NCI-H748 (cell line): ENCODE data around the gene ZBTB42.
A peak's percentile ranks its signal among the peaks of the same experiment; 100 is the strongest.

ENCODE experiments used
- DNase-seq: peaks from one replicate; lab custom pipeline; 2025; ENCODE audit not compliant: unreplicated experiment; lab: John Stamatoyannopoulos, UW

Gene ZBTB42

DNA sequence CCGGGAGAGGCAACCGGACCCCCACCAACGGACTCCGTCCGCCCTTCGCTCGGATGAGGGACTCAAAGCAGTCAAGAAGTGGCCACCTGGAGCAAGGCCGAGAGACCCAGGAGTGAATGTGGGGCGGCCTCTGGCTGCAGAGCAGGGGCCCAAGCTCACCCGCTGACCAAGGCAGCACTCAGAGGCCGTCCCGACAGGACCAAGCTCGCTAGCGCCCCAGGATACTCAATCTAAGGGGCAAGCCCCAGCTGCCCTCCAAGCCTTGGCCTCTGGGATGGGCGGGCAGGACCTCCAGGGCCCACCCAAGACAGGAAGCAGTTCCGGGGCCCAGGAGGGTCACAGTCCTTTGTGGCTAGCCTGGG is 6.3 kb upstream of the ZBTB42 start:
- peak; percentile 26 for DNase-seq

DNA sequence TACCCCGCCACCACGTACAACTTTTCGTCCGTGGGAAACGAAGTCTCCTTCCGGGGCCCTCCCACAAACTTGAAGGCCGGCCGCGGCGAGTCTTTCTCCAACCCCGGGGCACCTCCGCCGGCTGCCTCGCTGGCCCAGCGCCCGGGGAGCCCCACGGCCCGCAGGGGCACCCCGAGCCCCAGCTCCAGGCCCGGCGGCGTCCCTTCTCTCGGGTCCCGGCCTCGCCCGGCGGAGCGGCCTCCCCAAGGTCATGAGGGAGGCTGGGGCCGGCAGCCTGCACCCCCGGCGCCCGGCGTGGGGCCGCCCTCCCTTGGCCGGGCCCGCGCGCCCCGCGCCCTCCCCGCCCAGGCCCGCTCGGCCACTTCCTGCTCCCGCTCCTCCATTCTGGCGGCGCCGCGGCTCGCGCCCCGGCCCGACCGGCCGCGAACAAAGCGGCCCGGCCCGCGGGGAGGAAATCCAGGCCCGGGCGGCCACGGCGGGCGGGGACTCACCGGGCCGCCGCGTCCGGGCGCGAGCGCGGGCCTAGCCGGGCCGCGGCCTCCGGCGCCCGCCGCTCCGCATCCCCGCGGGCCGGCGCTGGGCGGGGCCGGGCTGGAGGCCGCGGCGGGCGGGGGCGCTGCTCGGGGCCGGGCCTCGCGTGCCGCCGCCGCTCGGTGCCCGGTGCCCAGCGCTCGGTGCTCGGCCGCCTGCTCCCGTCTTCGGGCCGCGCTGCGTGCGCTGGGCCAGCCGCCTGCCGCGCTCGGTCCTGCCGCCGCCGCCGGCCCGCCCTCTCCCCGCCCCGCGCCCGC is 5.7 kb upstream of the ZBTB42 start, which contains the start of gene AKT1:
Gene AKT1 (minus strand): TSS at position 756 of the 788 bp plus-strand sequence. CDS start 3,105 bp downstream, outside the sequence.
- peak; percentile 47 for DNase-seq

DNA sequence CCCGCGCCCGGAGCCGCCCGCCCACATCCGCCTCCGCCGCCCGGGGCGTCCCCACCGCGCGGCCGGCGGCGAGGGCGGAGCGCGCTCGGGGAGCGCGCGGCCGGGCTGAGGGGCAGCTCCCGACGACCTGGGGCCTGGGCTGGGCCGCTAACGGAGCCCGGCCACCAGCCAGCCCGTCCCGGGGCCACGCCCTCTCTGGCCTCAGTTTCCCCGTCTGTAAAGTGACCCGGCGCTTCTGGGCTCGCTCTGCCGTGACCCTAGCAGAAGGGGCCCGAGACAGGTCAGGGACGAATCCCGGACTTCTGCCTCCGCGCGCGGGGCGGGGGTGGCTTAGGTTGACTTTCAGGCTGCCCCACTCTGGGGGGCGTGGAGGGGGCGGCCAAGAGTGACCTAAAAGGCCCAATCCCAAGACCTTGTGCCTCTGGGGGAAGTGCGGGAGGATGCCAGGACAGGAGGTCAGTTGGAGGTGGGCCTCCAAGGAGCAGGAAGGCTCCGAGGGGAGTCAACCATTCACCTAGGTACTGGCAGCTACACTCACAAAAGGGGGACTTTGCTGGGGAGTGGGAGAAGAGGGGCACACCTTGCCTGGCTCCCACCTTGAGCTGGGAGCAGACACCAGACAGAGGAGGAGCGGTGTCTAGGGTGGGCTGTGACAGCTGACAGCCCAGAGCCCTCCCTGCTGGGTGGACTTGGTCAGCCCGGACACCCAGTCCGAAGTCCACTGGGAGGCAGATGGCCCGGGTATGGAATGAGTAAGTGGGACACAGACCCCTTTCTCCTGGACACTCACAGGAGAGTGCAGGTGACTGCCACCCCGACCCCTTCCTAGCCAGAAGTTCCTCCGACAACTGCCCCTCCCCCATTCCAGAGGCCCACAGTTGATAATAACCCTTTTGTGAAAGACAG is 4.9 kb upstream of the ZBTB42 start:
- DNase-seq, result peak; percentile 59

DNA sequence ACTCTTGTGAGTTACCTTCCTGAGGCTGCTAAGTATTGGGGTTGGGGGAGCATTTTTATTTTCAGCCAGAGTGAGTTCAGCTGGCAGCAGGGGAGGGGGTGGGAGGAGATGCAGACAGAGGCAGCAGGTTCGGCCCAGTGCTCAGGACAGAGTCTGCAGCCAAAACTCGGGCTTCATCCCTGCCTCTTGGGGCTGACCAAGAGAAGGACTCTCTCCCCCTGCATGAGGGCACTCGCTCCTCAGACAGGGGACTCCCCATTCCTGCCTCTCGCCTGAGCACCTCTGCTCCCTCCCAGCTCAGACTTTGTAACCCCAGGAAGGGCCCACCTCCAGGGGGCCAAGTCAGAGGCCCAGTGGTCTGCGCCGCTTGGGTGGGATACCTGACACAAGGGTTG is 4.2 kb upstream of the ZBTB42 start:
- no peak for DNase-seq

DNA sequence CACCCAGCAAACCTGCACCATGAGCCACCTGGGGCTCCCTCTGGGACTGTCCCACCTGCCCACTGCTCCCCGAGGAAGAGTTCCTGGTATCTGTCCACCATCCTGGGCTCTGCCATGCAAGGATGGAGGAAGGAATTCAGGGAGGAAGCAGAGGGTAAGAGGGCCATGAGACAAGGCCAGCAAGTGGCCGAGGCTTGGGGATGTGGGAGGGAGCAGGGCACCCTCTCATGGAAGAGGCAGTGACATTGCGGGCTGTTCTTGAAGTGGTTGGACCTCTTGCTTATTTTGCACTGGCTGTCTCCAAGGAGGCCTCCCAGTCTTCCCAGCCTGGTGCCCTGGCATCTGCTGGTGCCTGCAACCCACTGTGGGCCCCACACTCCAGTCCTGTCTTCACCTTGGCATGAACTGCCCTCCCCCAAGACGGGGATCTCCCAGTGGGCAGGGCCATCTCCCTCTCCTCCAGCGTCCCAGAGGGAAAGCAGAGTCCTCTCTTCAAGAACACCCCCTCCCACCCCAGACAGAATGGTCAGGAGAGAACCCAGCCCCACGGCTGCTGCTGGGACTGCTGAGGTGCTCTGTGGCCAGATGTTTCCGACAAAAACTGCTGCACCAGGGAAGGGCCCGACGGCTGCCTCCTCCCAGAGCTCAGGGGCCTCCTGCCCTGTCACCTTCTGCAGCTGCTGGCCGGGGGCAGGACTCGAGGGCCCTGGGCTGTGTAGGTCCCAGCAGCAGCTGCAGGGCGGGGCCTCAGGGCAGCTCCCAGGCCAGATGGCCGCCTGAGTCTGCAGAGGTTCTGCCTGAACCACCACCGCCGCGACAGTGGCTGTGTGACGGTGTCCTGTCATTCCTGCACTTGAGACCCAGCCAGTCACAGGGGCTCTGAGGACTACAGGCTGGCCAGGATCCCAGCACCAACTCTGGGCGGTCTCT is 3.5 kb upstream of the ZBTB42 start:
- DNase-seq, result peak; percentile 23

DNA sequence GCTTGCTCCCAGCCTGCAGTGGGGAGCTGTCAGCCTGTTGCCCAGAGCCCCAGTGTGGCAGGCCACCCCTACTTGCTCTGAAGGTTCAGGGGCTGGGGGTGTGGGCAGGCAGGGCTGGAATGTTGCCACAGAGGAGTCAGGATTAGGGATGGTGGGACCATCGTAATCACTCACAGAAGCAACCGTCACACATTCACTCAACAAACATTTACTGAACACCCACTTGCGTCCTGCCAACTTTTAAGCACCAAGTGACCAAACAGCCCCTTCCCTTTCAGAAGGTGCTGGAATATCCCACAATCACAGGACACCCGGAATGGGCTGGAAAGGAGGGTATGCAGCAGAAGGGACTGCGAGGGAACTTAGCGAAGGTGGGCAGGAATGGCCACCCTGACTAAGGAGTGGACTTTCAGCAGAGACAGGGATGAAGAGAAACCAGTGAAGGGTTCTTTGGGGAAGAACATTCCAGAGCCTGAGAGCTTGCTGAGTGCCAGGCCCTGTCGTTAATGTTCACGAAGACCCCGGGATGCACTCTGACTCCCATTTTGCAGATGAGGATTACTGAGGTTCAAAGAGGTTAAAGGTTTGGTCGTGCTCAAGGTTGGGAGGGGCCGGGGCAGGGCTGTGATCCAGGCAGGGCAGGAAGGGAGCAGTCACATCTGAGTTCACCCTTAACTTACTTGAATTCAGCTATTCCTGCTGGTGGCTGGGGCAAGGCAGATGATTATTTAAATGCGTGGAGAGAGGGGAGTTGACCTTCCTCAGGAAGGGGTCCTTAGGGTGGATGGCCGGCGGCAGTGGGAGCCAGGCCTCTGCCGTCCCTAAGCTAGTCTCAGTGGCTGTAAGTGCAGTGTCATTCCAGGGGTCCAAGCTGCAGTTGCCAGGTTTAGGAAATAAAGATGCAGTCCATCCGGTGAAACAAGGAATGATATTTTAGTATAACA is 2.3 kb upstream of the ZBTB42 start:
- no peak for DNase-seq

DNA sequence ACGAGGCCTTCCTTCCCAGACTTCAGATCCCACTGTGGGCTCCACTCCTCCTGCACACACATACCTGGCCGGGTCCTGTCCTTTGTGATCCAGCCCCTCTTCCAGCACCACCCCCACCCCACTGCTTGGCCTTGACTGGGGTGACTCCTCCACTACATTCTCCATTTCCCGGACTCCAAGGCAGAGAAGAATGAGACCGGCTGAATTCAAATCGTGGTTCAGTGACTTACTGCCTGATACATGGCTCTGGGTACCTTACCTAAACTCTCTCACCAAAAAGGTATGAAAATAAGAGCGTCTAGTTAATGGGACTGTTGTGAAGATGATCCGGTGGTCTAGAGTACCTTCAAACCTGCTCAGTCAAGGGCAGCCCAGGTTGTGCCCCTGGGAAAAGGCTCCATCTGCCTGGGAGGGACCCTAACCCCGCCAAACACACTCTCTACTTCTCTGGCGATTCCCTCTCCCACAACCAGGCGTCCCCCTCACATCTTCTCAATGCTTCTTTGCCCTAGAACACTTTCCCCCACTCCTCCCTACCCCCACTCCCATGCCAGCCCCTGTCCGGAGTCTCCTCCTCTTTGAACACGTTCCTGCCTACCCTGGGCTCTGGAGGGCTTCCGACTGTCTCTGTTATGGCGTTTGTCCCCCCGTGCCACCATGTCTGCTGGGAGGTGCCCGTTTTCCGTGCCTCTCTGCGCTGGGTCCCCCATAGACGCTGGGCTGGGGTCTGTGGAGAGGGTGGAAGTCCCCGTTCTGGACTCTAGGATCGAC is 1.5 kb upstream of the ZBTB42 start:
- no peak for DNase-seq

DNA sequence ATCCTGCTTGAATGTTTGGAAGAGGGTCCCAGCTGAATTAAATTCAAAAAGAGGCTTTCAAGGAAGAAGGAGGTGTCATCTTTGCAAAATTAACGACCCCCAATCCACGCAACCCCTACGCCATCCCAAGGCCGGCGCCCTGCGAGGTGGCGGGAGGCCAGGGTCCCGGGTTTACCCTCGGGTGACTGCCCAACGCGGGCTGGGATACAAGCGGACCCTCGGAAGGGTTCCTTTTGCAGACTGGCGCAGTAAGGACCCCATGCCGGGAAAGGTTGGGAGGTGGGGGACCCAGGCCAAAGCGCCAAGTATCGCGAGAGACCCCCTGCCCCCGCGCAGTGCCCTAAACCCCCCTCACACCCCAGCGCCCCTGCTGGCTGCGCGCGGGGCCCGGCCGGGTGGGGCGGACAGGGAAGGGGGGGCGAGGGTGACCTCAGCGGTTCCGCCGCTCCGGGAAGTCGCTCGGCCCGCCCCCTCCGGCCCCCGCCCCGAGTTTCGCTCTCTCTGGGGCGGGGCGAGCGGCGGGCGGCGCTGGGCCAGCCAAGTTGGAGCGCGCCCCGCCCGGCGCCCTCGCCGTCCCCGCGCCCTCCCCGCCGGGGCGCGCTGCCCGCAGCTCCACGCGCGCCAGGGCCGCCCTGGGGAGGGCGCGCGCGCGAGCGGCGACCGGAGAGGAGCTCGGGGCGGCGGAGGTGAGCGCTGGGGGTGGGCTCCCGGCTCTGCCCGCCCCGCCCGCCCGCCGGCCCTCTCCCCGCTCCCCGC is 708 bp upstream of the ZBTB42 start:
- DNase-seq, result peak; percentile 76

DNA sequence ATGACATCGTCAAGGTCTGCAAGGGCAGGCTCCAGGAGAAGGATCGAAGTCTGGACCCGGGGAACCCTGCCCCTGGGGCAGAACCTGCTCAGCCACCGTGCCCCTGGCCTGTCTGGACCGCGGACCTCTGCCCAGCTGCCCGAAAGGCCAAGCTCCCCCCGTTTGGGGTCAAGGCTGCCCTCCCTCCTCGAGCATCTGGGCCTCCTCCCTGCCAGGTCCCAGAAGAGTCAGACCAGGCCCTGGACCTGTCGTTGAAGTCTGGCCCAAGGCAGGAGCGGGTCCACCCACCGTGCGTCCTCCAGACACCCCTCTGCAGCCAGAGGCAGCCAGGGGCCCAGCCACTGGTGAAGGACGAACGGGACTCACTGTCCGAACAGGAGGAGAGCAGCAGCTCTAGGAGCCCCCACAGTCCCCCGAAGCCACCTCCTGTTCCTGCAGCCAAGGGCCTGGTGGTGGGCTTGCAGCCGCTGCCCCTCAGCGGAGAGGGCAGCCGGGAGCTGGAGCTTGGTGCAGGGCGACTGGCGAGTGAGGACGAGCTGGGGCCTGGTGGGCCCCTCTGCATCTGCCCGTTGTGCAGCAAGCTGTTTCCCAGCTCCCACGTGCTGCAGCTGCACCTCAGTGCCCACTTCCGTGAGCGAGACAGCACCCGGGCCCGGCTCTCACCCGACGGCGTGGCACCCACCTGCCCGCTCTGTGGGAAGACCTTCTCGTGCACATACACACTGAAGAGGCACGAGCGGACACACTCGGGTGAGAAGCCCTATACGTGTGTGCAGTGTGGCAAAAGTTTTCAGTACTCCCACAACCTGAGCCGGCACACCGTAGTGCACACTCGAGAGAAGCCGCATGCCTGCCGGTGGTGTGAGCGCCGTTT is 856 bp downstream of the ZBTB42 start:
- no peak for DNase-seq

DNA sequence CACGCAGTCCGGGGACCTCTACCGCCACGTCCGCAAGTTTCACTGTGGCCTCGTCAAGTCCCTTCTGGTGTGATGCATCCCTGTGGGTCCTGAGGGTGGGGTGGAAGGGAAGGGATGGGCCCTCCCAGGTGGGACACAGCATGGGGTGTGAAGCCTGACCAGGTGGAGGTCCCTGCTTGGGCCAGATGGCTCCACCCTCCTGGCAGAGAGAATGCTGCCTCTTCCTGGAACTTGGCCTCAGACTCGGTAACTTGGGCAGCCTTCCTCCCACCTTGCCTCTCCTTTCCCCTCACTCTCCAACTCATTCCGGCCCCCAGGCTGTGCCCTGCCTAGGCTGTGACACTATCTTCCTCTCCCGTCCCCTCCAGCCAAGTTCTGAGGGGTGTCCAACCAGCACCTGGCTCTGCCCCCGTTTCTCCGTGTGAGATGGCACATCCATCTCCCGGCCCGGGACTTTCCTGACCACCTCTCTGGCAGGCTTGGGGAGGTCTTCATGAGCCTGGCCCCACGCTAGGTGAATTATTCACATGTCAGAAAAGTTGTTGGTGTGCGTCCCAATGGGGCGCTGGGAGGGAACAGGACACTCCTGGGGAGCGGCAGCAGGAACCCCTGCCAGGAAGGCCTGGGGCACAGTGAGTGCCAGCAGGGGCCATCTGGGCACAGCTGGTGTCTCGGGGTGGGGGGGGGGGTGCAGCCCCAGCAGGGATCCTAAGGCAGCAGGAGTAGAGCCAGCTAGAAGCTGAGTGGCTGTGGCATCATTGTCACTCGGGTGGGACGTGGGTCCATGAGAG is 1.7 kb downstream of the ZBTB42 start:
- no peak for DNase-seq

DNA sequence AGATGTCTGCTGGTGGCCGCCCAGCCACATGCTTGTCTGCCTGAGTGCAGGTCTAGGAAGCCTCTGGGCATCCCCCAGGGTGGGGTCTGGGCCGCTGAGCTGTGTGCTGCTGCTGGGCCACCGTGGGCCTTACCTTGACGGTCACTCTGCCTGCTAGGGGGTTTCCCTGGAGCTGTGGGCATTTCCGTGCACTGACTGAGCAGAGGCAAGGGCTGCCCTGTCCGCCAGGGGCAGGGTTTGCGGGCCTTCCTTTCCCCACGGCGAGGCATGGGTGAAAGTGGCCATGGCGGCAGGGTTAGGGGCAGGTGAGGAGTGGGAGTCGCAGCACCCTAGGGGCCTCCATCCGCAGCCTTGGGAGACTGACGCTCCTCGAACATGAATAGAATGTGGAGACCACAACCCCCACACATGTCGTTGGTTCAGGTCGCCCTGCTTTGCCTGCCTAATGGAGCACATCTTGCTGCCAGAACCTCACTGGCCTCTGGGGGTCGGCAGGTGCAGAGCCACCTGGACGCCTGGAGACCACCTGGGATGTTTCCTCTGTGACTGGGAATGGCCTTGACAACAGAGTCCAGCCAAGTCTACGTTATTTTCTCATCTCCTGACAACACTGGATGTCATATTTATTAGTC is 2.5 kb downstream of the ZBTB42 start:
- no peak for DNase-seq

DNA sequence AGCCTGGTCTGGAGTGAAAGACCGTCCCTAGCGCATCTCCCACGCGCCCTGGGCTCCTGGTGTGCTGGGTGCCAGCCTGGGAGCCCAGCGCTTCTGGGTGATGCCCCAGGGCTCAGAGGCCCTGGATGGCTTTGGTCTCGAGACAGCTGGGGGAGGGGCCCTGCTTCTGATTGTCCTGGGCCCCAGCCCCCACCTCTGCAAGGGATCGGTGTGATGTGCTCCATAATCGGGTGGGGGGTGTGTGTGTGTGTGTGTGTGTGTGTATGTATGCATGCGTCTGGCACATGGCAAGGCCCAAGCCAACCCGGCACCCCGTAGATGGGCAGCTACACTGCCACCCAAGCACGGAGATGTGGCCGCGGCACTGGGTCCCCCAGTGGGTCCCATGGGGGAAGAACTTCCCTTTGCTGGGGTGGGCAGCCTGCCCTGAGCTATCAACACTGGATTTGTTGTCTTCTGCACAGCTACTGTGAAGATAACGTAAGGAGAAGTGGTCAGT is 3.1 kb downstream of the ZBTB42 start:
- no peak for DNase-seq

DNA sequence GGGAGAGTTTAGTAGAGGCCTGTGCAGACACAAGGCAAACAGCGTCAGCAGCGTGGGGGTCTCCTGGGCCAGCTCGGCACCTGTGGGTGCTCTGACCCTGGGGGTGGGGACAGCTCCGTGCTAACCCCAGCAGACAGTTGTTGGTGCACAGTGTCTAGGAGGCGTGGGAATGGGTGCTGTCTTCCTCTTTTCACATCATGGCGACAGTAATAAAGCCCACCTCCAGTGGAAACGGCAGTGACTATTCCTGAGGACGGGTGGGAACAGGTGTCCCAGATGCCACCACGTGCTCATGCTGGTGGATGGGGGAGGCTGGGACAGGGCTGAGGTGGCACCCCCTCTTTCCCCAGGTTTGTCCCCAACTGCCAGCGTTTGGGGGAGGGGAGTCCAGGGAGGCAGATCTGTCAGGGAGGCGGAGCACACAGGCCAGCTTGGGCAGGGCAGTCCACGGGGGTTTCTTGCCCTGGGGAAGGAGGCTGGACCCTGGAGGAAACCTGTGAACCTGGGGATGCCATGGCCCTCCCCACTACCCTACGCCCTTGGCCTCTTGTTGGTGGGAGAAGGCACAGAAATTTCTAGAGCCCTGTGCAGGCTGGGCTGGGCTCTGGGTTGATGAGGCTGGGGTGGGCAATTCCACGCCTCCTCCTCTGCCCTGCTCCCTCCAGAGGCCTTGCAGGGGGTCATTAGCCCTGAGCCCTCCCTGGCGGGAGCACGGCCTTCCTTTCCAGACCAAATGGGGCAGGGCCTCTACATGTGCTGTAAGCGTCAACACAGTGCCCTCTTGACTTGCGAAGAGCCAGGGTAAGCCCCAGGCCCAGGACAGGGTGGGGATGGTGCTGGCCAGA is 3.8 kb downstream of the ZBTB42 start:
- no peak for DNase-seq

DNA sequence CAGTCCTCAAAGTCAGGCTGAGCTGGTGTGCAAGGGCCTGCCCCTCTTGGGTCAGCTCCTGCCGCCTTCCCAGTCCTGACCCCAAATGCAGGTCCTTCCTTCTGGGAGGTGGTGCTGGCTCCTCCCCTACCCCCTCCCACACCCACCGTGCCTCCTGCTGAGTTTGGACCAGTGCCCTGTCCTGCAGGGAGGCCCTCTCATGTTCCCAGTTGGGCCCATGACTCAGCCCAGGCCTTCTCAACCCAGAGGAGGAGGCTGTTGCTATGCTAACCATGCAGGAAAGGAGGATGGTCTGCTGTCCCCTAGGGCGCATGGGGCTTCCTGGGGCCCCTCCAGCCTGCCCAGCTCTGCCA is 4.4 kb downstream of the ZBTB42 start:
- DNase-seq, result no peak

DNA sequence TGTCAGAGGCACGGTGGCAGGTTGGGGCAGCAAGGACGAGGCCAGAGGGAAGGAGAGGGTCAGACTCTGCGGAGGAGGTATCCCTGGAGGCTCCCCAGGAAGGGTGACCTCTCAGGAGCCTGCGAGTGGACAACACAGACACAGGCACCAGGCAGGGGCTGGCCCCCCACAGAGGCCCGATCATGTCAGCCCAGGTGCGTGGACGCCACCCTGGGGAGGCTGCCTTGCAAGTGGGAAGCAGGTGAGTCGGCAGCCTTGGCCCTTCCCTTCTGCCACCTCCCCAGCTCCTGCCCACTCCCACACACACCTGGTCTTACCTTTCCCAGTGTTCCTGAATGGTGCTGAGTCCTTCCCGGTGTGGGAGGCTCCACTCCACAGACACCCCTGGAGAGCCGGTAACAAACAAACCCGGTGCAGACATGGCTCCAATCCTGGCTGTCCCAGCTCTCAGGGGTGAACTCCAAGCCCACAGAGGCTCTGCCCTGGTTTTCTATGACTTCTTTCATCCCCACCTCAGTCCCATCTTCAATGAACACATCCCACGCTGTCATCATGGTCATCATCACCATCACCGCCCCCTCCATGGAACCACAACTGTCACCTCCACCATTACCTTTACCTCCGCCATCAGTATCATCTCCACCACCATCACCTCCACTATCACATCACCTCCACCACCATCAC is 5.2 kb downstream of the ZBTB42 start:
- no peak for DNase-seq
